T-helper 9 cell (primary cell): ENCODE data around the gene MRPS9.

Source experiments
- DNase-seq: peaks from one replicate; pipeline ENCODE4 v3.0.0-alpha.2; 2020
- total RNA-seq, 2 donors: gene quantifications; one replicate each; lab custom pipeline; 2026; lab: John Stamatoyannopoulos, UW

The MRPS9 gene
- 19.8 to 42.6 reads per million in 2 donors for total RNA-seq

DNA sequence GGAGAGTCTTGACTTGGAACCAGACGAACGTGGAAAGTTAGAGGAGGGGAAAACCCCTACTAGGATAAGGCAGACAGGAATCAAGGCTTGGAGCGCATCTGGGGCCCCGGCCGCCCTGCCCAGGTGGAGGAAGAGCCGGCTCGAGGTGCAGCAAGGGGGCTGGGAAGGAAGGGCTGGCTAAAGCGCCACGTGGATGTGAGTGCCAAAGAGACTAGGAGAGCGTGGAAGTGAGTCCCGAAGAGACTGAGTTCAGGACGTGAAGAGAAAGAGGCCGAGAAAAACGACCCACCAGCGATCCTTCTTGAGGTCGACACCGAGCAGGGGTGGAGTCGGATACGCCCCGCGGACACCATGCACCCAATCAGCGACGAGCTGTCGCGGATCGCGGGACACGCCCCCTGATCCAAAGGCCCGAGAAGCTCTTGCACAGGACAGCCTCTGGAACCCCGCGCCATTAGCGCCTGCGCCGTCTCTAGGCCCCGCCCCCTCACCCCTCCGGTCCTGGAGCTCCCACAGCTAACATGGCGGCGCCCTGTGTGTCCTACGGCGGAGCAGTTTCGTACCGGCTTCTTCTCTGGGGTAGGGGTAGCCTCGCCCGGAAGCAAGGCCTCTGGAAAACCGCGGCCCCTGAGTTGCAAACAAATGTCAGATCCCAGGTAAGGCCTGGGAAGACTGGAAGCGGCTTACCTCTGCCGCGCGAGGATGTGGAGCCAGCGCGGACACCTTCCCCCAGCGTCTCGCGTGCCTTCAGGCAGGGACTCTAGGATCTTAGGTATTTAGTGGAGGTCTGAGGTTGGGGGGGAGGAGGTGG, at the start of gene MRPS9:
Gene MRPS9 (plus strand): TSS at position 498 of the 811 bp plus-strand sequence. CDS start 24 bp downstream, at position 522.
- peak; percentile 96 for DNase-seq

DNA sequence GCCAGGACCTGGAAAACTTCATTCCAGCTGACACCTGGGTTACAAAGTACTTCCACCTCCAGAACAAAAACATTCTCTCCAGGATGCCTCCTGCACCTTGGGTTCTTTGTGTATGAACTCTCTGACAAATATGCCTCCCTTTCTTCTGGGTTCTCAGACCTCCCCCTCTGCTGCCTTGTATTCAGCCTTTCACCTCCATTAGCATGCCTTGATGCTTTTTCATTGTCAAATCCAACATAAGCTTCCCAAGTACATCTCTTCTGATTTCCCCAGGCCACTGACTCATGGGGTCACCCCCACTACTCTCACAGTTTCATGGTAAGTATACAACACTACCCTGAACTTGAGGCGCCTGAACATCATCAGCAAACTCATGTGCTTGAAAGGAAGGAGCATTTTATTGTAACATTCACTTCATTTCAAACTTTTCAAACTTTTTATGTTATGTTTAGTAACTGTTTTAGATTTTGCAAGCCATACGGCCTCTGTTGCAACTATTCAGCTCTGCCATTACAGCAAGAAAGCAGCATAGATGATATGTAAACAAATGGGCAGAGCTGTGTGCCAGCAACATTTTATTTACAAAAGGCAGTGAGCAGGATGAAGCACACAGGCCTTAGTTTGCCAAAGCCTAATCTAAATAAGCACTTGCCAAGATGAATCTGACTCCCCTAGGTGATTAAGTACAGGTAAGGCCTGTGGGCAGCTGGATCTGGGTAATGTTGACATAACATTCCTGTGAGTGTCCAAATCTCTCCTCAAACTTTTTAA, 32.5 kb upstream of the MRPS9 start:
- no peak for DNase-seq

DNA sequence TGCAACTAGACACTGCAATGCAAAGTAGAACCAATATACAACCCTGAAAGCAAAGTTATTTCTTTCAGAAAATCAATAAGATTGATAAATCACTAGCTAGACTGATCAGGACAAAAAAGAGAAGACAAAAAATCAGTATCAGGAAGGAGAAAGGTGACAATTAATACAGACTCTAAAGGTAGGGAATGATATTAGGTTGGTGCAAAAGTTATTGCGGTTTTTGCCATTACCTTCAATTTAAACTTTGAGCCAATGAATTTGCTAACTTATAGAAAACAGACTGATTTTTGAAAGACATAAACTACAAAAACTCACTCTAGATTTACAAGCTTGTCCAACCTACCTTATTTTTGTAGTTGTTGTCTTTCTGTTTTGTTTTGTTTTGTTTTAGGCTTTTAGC, 30.5 kb upstream of the MRPS9 start:
- DNase-seq, result no peak

- no peak for DNase-seq
Observed at GRCh38 chr2:105032476-105032875, 5.4 kb upstream of the MRPS9 start.

GRCh38 chr2:105034170-105034569, 3.7 kb upstream of the MRPS9 start:
- DNase-seq, result no peak

- no peak for DNase-seq
Observed at GRCh38 chr2:105038383-105039061, 653 bp downstream of the MRPS9 start.

DNA sequence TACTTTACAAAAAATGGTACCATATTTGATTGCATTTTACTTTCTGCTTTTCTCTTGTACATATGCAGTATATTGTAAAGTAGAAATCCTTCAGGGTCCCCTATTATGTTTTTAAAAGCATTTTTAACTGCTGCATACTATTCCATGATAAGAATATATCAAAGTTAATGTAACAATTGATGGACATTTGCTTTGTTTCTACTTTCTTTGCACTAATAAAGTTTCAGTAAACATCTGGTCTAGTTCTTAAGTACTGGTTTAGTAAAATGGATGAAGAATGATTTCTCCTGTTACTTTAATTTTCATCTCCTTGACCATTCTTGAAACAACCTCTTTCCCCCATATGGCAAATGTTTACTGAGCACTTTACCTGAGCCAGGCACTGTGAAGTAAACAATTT, 1.7 kb downstream of the MRPS9 start:
- DNase-seq, result no peak

- no peak for DNase-seq
Observed at GRCh38 chr2:105042189-105042588, 4.3 kb downstream of the MRPS9 start.

DNA sequence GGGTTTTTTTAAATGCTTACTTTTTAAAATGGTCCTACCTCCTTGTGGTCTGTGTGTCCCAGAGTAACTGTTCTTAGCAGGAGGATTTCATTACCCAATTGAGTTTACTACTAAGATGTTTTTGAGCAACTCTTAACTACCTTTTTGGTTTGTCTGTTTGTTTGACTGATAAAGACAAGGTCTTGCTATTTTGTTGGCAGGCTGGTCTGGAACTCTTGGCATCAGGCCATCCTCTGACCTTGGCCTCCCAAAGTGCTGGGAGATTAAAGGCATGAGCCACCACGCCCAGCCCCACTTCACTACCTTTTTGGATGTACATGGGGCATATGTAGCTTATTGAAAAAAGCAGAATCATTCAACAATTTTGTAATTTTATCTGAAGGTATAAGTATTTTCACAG, 14.9 kb downstream of the MRPS9 start:
- DNase-seq, result no peak

- no peak for DNase-seq
Observed at GRCh38 chr2:105055613-105056012, 17.7 kb downstream of the MRPS9 start.

DNA sequence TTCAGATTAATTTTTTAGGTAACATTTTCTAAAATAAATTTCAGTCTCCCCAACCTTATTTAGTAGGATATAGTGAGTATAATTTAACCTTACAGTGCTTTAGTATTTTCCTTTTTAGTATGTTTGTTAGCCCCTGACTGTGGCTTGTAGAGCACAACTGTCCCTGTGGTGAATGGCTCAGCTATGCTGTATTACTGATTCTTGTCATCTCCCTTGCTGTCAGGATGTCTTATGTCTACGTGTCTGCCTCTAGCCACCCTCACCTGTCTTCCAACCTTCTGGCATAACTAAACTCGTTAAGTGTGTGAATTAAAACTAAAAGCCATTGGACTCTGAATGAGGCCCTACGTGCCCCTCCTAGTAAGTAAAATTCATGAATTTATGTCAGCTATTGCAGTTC, 18.4 kb downstream of the MRPS9 start:
- DNase-seq, result no peak

GRCh38 chr2:105057005-105057404, 19.1 kb downstream of the MRPS9 start:
- no peak for DNase-seq

GRCh38 chr2:105061560-105061959, 23.7 kb downstream of the MRPS9 start:
- DNase-seq, result no peak

- no peak for DNase-seq
Observed at GRCh38 chr2:105062158-105062557, 24.3 kb downstream of the MRPS9 start.

DNA sequence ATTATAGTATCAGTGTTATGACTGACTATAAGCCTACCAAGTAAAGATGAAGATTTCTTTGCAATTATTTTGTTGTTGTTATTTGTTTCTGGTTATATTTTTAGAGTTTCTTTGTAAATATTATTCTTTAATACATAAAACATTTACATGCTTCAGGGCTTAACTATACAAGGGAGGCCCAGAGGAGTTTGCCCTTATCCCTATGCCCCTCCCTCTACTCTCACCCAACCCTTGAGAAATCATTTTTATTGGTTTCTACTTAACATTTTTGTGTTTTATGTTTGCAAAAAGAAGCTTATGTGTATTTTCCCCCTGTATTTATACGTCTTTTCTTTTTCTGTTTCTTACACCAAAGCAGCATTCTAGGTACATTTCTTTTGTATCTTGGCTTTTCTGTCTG, 30.5 kb downstream of the MRPS9 start:
- DNase-seq, result no peak

DNA sequence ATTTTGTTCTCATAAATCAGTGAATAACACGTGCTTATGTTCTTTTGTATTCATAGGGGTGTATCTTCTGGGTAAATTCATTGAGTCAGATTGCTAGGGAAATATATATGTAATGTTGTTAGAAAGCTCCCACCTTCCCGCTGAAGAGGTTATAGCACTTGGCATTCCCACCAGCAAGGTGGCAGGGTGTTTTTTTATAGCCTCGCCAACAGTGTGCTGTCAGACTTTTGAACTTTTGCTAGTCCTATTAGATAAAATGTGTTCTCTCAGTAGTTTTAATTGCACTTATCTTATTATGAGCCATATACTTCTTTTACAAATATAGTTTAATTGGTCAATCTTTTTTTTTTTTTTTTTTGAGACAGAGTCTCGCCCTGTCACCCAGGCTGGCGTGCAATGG, 31.0 kb downstream of the MRPS9 start:
- DNase-seq, result no peak

DNA sequence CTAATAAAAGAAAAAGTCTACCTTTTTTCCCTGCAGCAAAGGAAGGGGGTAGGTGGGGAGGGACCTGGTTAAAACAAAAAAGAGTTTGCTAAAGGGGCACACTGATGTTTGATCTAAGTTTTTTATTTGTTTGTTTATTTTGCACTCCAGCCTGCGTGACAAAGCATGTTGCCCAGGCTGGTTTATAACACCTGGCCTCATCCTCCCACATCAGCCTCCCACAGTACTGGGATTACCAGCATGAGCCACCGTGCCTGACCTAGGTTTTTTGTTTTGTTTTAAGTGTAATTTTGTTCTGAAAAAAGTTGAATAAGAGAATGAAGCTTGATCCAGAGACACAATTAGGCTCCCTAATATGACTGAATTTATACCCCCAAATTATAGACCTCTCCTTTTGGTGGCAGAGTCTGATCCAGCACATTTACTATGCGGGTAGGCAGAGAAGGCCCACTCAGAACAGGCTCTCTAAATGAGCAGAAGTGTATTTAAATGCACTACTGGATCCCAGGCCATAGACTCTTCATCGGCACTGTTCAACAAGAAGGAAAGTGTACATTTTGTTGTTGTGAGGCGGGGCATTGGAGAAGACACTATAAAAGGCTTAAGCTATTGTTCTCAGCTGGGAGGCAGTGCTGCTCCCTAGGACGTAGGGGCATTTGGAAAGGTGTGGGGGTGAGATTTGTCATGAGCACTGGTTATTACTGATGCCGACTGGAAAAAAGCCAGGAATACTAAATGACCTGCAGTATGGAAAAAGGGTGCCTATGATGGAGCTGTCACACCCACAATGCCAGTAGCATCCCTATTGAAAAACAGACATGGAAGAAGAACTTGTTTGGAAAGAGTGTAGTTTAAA, 32.4 kb downstream of the MRPS9 start:
- DNase-seq, result no peak

GRCh38 chr2:105071379-105071778, 33.5 kb downstream of the MRPS9 start:
- DNase-seq, result no peak

- no peak for DNase-seq
Observed at GRCh38 chr2:105072039-105072438, 34.2 kb downstream of the MRPS9 start.

DNA sequence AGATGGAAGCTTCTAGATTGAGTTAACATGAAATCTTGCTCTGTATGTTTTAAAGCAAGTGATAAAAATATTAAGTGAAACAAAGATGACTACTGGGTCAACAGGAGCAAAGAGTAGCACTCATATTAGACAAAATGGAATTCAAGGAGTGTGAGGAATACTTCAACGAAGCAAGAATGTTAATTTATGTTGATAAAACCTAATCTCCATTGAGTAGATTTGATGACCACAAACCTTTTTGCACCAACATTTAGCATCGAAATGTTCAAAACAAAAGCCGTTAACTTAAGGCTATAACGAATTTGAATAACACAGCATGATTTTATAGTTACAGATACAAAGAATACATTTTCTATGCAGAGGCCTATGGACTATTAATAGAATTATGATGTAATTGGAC, 35.7 kb downstream of the MRPS9 start:
- DNase-seq, result no peak

DNA sequence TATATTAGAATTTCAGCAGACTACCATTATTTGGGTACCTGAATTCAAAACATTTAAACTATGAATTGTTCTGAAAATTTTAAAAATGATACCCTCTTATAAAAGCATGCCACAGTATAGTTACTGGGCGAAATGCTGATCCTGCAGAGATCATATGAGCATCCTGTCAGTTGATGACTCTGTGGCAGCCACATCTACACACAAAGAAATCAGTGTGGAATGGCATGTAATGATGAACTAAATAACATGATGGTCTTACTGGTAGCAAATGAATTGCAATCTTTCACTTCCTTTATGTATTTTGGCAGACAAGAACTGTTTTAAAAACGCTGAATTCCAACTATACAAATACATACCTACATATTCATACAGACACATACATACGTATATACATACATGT, 38.3 kb downstream of the MRPS9 start:
- DNase-seq, result no peak

GRCh38 chr2:105078906-105079495, 41.1 kb downstream of the MRPS9 start:
- no peak for DNase-seq
